GM23338 (cell line): ENCODE measurements around the gene HOTAIR. TPM values are rescaled to one million over a fixed set of nuclear protein-coding genes. Genes with fewer than 3 reads are reported as not detected.

Experiments used
- ATAC-seq: fragments of 200-7000 bp; cut with Tn5 transposase; 3 replicates; pipeline ENCODE4 v1.9.1; 2020
- DNase-seq: peaks from one replicate; pipeline ENCODE4 v3.0.0-alpha.2; 2015; ENCODE audit warnings: low spot score
- H2AFZ ChIP-seq: fragments of 200-600 bp; sonication (generic); 2 replicates; pipeline ENCODE4 v1.8.0; 2016; ENCODE audit warnings: antibody characterized with exemption, mild to moderate bottlenecking, moderate library complexity
- H3F3A ChIP-seq: fragments of 200-600 bp; sonication (generic); replicated peaks from 2 replicates; pipeline ENCODE4 v1.8.0; 2017; ENCODE audit warnings: antibody characterized with exemption, mixed run types, low read depth
- H3K27ac ChIP-seq: fragments of 200-600 bp; sonication (generic); 2 replicates; pipeline ENCODE4 v1.6.1; 2016; ENCODE audit warnings: low read depth
- H3K27me3 ChIP-seq: fragments of 200-600 bp; sonication (generic); 2 replicates; pipeline ENCODE4 v1.8.0; 2016; ENCODE audit warnings: mild to moderate bottlenecking, mixed run types, moderate library complexity; ENCODE audit not compliant: insufficient read depth
- H3K36me3 ChIP-seq: fragments of 200-600 bp; sonication (generic); 2 replicates; pipeline ENCODE4 v1.8.0; 2016; ENCODE audit warnings: mild to moderate bottlenecking; ENCODE audit not compliant: insufficient read depth
- H3K4me1 ChIP-seq: fragments of 200-600 bp; sonication (generic); 2 replicates; pipeline ENCODE4 v1.8.0; 2016; ENCODE audit warnings: mild to moderate bottlenecking, moderate library complexity; ENCODE audit not compliant: insufficient read depth
- H3K4me2 ChIP-seq: fragments of 200-600 bp; sonication (generic); 2 replicates; pipeline ENCODE4 v1.7.1; 2017; ENCODE audit warnings: mixed run types
- H3K4me3 ChIP-seq: fragments of 200-600 bp; sonication (generic); 2 replicates; pipeline ENCODE4 v1.6.1; 2016; ENCODE audit warnings: mixed run types
- H3K79me2 ChIP-seq: fragments of 200-600 bp; sonication (generic); replicated peaks from 2 replicates; pipeline ENCODE4 v1.8.0; 2017; ENCODE audit warnings: mild to moderate bottlenecking; ENCODE audit not compliant: insufficient read depth
- H3K9me2 ChIP-seq: fragments of 200-600 bp; sonication (generic); 2 replicates; pipeline ENCODE4 v1.8.0; 2017; ENCODE audit not compliant: insufficient read depth
- H4K20me1 ChIP-seq: fragments of 200-600 bp; sonication (generic); replicated peaks from 2 replicates; pipeline ENCODE4 v1.8.0; 2017; ENCODE audit warnings: mild to moderate bottlenecking; ENCODE audit not compliant: insufficient read depth
- H3K27ac Mint-ChIP-seq: 2 replicates; pipeline ENCODE4 v1.8.0; 2020; ENCODE audit warnings: inconsistent platforms, mild to moderate bottlenecking, moderate library complexity, mixed read lengths
- H3K27me3 Mint-ChIP-seq: 3 replicates; pipeline ENCODE4 v1.8.0; 2022; ENCODE audit warnings: low read depth, mild to moderate bottlenecking, moderate library complexity, mixed read lengths, inconsistent platforms; ENCODE audit not compliant: insufficient read depth, poor library complexity
- H3K36me3 Mint-ChIP-seq: 3 replicates; pipeline ENCODE4 v1.8.0; 2021; ENCODE audit warnings: low read depth, mild to moderate bottlenecking, inconsistent platforms, moderate library complexity, mixed read lengths
- H3K4me1 Mint-ChIP-seq: 3 replicates; pipeline ENCODE4 v1.8.0; 2020; ENCODE audit warnings: mild to moderate bottlenecking, inconsistent platforms, mixed read lengths
- H3K4me3 Mint-ChIP-seq: 3 replicates; pipeline ENCODE4 v1.8.0; 2021; ENCODE audit warnings: moderate library complexity, mild to moderate bottlenecking, inconsistent platforms, mixed read lengths
- H3K9me3 Mint-ChIP-seq: 3 replicates; pipeline ENCODE4 v1.8.0; 2020; ENCODE audit warnings: moderate library complexity, mild to moderate bottlenecking, inconsistent platforms, mixed read lengths
- EZH2 ChIP-seq: fragments of 200-600 bp; sonication (generic); IDR thresholded peaks from one replicate; pipeline ENCODE4 v1.8.0; 2017; ENCODE audit warnings: antibody characterized with exemption, mild to moderate bottlenecking, low read depth; ENCODE audit not compliant: unreplicated experiment
- EZH2phosphoT487 ChIP-seq: fragments of 200-600 bp; sonication (generic); IDR thresholded peaks from one replicate; pipeline ENCODE4 v1.8.1; 2018; ENCODE audit warnings: antibody characterized with exemption; ENCODE audit not compliant: unreplicated experiment
- NANOG ChIP-seq: IDR thresholded peaks from 2 replicates; pipeline ENCODE4 v1.6.1; 2016; ENCODE audit warnings: antibody characterized with exemption, borderline replicate concordance
- POLR2AphosphoS5 ChIP-seq: IDR thresholded peaks from 2 replicates; pipeline ENCODE4 v1.6.1; 2016; ENCODE audit warnings: antibody characterized with exemption, low read depth
- ZNF114 ChIP-seq: fragments of 250-450 bp; sonication (Bioruptor Pico); IDR thresholded peaks from 2 replicates; pipeline ENCODE4 v1.5.0; 2020; ENCODE audit warnings: mild to moderate bottlenecking, moderate library complexity
- polyA plus RNA-seq: library from polyadenylated mRNA; unstranded; fragments of >200 nt; fragmentation: Nextera tagmentation; extraction: Ambion mirVana; gene quantifications from 2 replicates; pipeline ENCODE4 v1.2.1, GENCODE V29; 2016
- total RNA-seq: library from RNA; depleted of rRNA; stranded (reverse); fragments of >200 nt; shearing (Covaris generic); gene quantifications from 2 replicates; pipeline ENCODE4 v1.2.3, GENCODE V29; 2014
- TF ChIP-seq, protein P1 (sequence below), 2 experiments: fragments of 200-600 bp in 1 of 2; sonication (generic) in 1 of 2; conservative IDR thresholded peaks; 2 replicates each; pipeline versions ENCODE4 v1.5.1 to v1.6.1; 2016 to 2017; ENCODE audit warnings: antibody characterized with exemption in 2 of 2, low read depth in 2 of 2, mild to moderate bottlenecking in 2 of 2, moderate library complexity in 1 of 2
- TF ChIP-seq, protein P2 (sequence below): IDR thresholded peaks from one replicate; pipeline ENCODE4 v1.6.1; 2018; ENCODE audit warnings: antibody characterized with exemption; ENCODE audit not compliant: unreplicated experiment
- TF ChIP-seq, protein P3 (sequence below): IDR thresholded peaks from 2 replicates; pipeline ENCODE4 v1.6.1; 2016; ENCODE audit warnings: antibody characterized with exemption

Gene HOTAIR
- total and polyA plus RNA-seq, 2 experiments from 2014 or later: not detected

DNA sequence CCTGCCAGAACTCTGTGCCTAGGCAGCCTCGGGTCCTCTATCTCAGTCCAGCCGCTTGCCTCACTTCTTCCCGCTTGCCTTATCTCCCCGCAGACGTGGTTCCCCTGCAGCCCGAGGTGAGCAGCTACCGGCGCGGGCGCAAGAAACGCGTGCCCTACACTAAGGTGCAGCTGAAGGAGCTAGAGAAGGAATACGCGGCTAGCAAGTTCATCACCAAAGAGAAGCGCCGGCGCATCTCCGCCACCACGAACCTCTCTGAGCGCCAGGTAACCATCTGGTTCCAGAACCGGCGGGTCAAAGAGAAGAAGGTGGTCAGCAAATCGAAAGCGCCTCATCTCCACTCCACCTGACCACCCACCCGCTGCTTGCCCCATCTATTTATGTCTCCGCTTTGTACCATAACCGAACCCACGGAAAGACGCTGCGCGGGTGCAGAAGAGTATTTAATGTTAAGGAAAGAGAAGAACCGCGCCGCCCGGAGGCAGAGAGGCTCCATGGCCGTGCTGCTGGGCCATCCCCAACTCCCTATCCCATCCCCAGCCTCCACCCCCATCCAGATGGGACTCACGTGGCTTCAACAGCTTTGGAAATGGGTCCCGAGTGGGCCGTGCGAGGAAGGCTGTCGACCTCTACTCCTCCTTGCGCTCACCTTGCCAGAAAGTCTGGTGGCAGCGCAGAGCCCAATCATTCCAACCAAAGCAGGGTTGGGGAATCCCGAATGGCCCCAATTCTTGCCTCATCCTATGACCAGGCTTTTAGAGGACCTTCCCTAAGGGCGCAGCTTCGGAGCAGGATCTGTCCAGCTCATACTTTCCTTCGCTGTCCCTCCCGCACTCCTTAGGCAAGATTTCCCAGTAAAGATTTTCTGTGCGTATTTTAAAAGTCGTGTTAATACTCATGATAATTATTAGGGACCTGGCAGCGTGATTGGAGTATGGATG is 29.6 kb downstream of the HOTAIR start:
- 0 out of 2 replicates have a peak overlapping the region, but pooled peaks have one; percentile 23 for H3K4me3 ChIP-seq
- H3K4me1 ChIP-seq: peaks cover 25% of the 10 kb centered on the region; the same call in 1 of the 2 replicates
- H3F3A ChIP-seq: peaks cover 29% of the 10 kb centered on the region
- peaks cover 100% of the 10 kb centered on the region for H3K27me3 ChIP-seq
- H2AFZ ChIP-seq: no peak overlapping the region
- Mint-ChIP-seq H3K36me3 (no peaks in the 10 kb centered on the region; the same call in 2 of the 3 replicates), H3K27me3 (peaks cover 99% of the 10 kb centered on the region), H3K9me3 (no peaks in the 10 kb centered on the region; the same call in 2 of the 3 replicates), H3K4me3 (peak overlapping the region; percentile 21; the same call in 1 of the 3 replicates), H3K4me1 (peaks cover 10% of the 10 kb centered on the region), H3K27ac (no peak overlapping the region)
- ATAC-seq (peak; percentile 57), DNase-seq (peak; percentile 66)
- H3K27ac ChIP-seq: no peak overlapping the region
- no peaks in the 10 kb centered on the region for H3K79me2 ChIP-seq
- no peaks in the 10 kb centered on the region for H3K9me2 ChIP-seq
- peaks cover 72% of the 10 kb centered on the region for H4K20me1 ChIP-seq
- no peak overlapping the region for H3K4me2 ChIP-seq
- H3K36me3 ChIP-seq: no peaks in the 10 kb centered on the region
- peak; percentile 94 for TF ChIP-seq EZH2
- TF ChIP-seq NANOG: no peak
- TF ChIP-seq, protein P1, sequence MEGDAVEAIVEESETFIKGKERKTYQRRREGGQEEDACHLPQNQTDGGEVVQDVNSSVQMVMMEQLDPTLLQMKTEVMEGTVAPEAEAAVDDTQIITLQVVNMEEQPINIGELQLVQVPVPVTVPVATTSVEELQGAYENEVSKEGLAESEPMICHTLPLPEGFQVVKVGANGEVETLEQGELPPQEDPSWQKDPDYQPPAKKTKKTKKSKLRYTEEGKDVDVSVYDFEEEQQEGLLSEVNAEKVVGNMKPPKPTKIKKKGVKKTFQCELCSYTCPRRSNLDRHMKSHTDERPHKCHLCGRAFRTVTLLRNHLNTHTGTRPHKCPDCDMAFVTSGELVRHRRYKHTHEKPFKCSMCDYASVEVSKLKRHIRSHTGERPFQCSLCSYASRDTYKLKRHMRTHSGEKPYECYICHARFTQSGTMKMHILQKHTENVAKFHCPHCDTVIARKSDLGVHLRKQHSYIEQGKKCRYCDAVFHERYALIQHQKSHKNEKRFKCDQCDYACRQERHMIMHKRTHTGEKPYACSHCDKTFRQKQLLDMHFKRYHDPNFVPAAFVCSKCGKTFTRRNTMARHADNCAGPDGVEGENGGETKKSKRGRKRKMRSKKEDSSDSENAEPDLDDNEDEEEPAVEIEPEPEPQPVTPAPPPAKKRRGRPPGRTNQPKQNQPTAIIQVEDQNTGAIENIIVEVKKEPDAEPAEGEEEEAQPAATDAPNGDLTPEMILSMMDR (conservative IDR thresholded peaks at IDR 0.05; ENCODE audit: low read depth in 2 of 2): peak; percentile 37 to 39; a peak in 3 of 4 replicates
- TF ChIP-seq ZNF114: no peak
- TF ChIP-seq, protein P2, sequence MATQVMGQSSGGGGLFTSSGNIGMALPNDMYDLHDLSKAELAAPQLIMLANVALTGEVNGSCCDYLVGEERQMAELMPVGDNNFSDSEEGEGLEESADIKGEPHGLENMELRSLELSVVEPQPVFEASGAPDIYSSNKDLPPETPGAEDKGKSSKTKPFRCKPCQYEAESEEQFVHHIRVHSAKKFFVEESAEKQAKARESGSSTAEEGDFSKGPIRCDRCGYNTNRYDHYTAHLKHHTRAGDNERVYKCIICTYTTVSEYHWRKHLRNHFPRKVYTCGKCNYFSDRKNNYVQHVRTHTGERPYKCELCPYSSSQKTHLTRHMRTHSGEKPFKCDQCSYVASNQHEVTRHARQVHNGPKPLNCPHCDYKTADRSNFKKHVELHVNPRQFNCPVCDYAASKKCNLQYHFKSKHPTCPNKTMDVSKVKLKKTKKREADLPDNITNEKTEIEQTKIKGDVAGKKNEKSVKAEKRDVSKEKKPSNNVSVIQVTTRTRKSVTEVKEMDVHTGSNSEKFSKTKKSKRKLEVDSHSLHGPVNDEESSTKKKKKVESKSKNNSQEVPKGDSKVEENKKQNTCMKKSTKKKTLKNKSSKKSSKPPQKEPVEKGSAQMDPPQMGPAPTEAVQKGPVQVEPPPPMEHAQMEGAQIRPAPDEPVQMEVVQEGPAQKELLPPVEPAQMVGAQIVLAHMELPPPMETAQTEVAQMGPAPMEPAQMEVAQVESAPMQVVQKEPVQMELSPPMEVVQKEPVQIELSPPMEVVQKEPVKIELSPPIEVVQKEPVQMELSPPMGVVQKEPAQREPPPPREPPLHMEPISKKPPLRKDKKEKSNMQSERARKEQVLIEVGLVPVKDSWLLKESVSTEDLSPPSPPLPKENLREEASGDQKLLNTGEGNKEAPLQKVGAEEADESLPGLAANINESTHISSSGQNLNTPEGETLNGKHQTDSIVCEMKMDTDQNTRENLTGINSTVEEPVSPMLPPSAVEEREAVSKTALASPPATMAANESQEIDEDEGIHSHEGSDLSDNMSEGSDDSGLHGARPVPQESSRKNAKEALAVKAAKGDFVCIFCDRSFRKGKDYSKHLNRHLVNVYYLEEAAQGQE: peak; percentile 20
- peak; percentile 95 for TF ChIP-seq EZH2phosphoT487

DNA sequence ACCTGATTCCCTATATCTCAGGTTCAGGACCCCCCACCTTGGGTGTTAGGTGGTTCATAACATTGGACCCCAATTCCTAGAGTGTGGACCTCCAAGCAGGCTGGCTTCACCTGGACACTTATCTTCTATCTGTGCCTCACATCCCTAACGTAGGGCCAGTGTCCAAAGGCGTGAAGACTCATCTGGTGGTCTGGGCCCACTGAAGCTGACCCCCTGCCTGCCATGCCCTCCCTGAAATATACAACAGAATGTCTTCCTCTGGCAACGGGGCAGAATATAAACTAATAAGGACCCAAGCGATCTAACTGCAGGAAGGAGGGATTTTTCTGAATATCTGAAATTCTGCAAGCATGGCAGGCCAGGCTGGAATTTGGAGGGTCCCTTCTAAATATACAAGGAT is 30.5 kb downstream of the HOTAIR start:
- no peaks in the 10 kb centered on the region for H3K79me2 ChIP-seq
- Mint-ChIP-seq H3K4me1 (peaks cover 14% of the 10 kb centered on the region), H3K9me3 (no peaks in the 10 kb centered on the region; the same call in 2 of the 3 replicates), H3K27me3 (peaks cover 99% of the 10 kb centered on the region), H3K4me3 (no peak overlapping the region), H3K27ac (no peak overlapping the region), H3K36me3 (no peaks in the 10 kb centered on the region; the same call in 2 of the 3 replicates)
- H3K36me3 ChIP-seq: no peaks in the 10 kb centered on the region
- peaks cover 28% of the 10 kb centered on the region for H3F3A ChIP-seq
- H3K27ac ChIP-seq: no peak overlapping the region
- no peak for ATAC-seq
- no peak overlapping the region for H3K4me2 ChIP-seq
- DNase-seq: no peak
- peaks cover 70% of the 10 kb centered on the region for H4K20me1 ChIP-seq
- no peaks in the 10 kb centered on the region for H3K9me2 ChIP-seq
- H3K4me3 ChIP-seq: no peak overlapping the region
- H2AFZ ChIP-seq: no peak overlapping the region
- peaks cover 100% of the 10 kb centered on the region for H3K27me3 ChIP-seq
- H3K4me1 ChIP-seq: peaks cover 23% of the 10 kb centered on the region; the same call in 1 of the 2 replicates
- TF ChIP-seq, protein P2: no peak
- TF ChIP-seq, protein P1 (conservative IDR thresholded peaks at IDR 0.05; ENCODE audit: low read depth in 2 of 2): no peak
- TF ChIP-seq NANOG (no peak), POLR2AphosphoS5 (no peak), ZNF114 (no peak)
- TF ChIP-seq, protein P3, sequence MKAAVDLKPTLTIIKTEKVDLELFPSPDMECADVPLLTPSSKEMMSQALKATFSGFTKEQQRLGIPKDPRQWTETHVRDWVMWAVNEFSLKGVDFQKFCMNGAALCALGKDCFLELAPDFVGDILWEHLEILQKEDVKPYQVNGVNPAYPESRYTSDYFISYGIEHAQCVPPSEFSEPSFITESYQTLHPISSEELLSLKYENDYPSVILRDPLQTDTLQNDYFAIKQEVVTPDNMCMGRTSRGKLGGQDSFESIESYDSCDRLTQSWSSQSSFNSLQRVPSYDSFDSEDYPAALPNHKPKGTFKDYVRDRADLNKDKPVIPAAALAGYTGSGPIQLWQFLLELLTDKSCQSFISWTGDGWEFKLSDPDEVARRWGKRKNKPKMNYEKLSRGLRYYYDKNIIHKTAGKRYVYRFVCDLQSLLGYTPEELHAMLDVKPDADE: no peak
